Activated CD8-positive, alpha-beta T cell treated with anti-CD3 and anti-CD28 coated beads, Interleukin-2, amount 10 ng/mL, durations not matched to agents 7 days and 5 days (primary cell): ENCODE results near the gene MRC1. TPM values are rescaled to one million over a fixed set of nuclear protein-coding genes. Genes with fewer than 3 reads are reported as not detected.

Experiments
- ATAC-seq: fragments of 150-1000 bp; cut with Tn5 transposase; one replicate; pipeline ENCODE4 v1.10.0; 2021; ENCODE audit warnings: moderate library complexity
- CTCF ChIA-PET: fragments of 350-600 bp; sonication (Branson Sonifier 250); formaldehyde crosslinking; loops from one replicate; lab custom pipeline; 2021; ENCODE audit warnings: antibody characterized with exemption; lab: Charles Lee
- POLR2A ChIA-PET: fragments of 350-600 bp; sonication (Branson Sonifier 250); formaldehyde crosslinking; loops from one replicate; lab custom pipeline; 2021; ENCODE audit warnings: antibody characterized with exemption; lab: Charles Lee
- DNase-seq: peaks from one replicate; pipeline ENCODE4 v3.0.0-alpha.2; 2020
- H3K27ac Mint-ChIP-seq: one replicate; pipeline ENCODE4 v1.8.0; 2021; ENCODE audit warnings: mild to moderate bottlenecking, mixed read lengths
- H3K27me3 Mint-ChIP-seq: one replicate; pipeline ENCODE4 v1.8.0; 2021; ENCODE audit warnings: low read depth, mixed read lengths
- H3K36me3 Mint-ChIP-seq: one replicate; pipeline ENCODE4 v1.8.0; 2021; ENCODE audit warnings: low read depth, mixed read lengths
- H3K4me1 Mint-ChIP-seq: one replicate; pipeline ENCODE4 v1.8.0; 2021; ENCODE audit warnings: low read depth, mixed read lengths
- H3K4me3 Mint-ChIP-seq: one replicate; pipeline ENCODE4 v1.8.0; 2021; ENCODE audit warnings: mild to moderate bottlenecking, mixed read lengths
- H3K9me3 Mint-ChIP-seq: one replicate; pipeline ENCODE4 v1.8.0; 2022; ENCODE audit warnings: mixed read lengths; ENCODE audit not compliant: insufficient read depth
- total RNA-seq, 2 experiments: library from RNA; stranded (reverse); gene quantifications; one replicate each; pipeline ENCODE4 v1.2.3, GENCODE V29; 2021

The MRC1 gene
- total RNA-seq, 2 experiments from 2014 or later = not detected

GRCh38 chr10:17784688-17785087, 24.5 kb upstream of the MRC1 start:
- Mint-ChIP-seq H3K27me3 (no peaks in the 10 kb centered on the region), H3K4me3 (no peak overlapping the region), H3K27ac (no peak overlapping the region), H3K9me3 (no peaks in the 10 kb centered on the region), H3K4me1 (no peaks in the 10 kb centered on the region), H3K36me3 (no peaks in the 10 kb centered on the region)
- ChIA-PET POLR2A (interaction anchor here (0.7 kb wide), 1 partner anchor 29 kb away, joined by 3 read pairs; no protein-coding TSS in a partner anchor), CTCF (no interaction called here)
- DNase-seq = no peak
- ATAC-seq = no peak

GRCh38 chr10:17785276-17785930, 23.7 kb upstream of the MRC1 start:
- DNase-seq (no peak), ATAC-seq (no peak)
- H3K27ac Mint-ChIP-seq = no peak overlapping the region
- no peak overlapping the region for H3K4me3 Mint-ChIP-seq
- no peaks in the 10 kb centered on the region for H3K27me3 Mint-ChIP-seq
- no peaks in the 10 kb centered on the region for H3K9me3 Mint-ChIP-seq
- CTCF ChIA-PET = no interaction called here
- POLR2A ChIA-PET = no interaction called here
- no peaks in the 10 kb centered on the region for H3K36me3 Mint-ChIP-seq
- no peaks in the 10 kb centered on the region for H3K4me1 Mint-ChIP-seq

GRCh38 chr10:17787087-17787961, 21.8 kb upstream of the MRC1 start:
- ChIA-PET POLR2A (no interaction called here), CTCF (interaction anchor here (0.8 kb wide), 1 partner anchor 171 kb away, joined by 3 read pairs; no protein-coding TSS in a partner anchor)
- H3K9me3 Mint-ChIP-seq = no peaks in the 10 kb centered on the region
- no peak for ATAC-seq
- H3K36me3 Mint-ChIP-seq = no peaks in the 10 kb centered on the region
- DNase-seq = no peak
- H3K4me3 Mint-ChIP-seq = no peak overlapping the region
- no peaks in the 10 kb centered on the region for H3K27me3 Mint-ChIP-seq
- no peaks in the 10 kb centered on the region for H3K4me1 Mint-ChIP-seq
- no peak overlapping the region for H3K27ac Mint-ChIP-seq

- Mint-ChIP-seq H3K27ac (no peak overlapping the region), H3K4me3 (no peak overlapping the region), H3K9me3 (no peaks in the 10 kb centered on the region), H3K27me3 (no peaks in the 10 kb centered on the region), H3K36me3 (no peaks in the 10 kb centered on the region), H3K4me1 (peaks cover 4% of the 10 kb centered on the region)
- ChIA-PET POLR2A (no interaction called here), CTCF (interaction anchor here (0.6 kb wide), 1 partner anchor 829 kb away, joined by 3 read pairs; no protein-coding TSS in a partner anchor)
- no peak for DNase-seq
- no peak for ATAC-seq
These were observed 20.5 kb upstream of the MRC1 start for GRCh38 chr10:17788646-17789045.

GRCh38 chr10:17789396-17789795, 19.8 kb upstream of the MRC1 start:
- no peak for ATAC-seq
- no peak for DNase-seq
- no peaks in the 10 kb centered on the region for H3K9me3 Mint-ChIP-seq
- no peaks in the 10 kb centered on the region for H3K36me3 Mint-ChIP-seq
- no peak overlapping the region for H3K27ac Mint-ChIP-seq
- H3K4me3 Mint-ChIP-seq = no peak overlapping the region
- CTCF ChIA-PET = interaction anchor here (1.3 kb wide), 1 partner anchor 12 kb away, joined by 4 read pairs; no protein-coding TSS in a partner anchor
- H3K4me1 Mint-ChIP-seq = peaks cover 4% of the 10 kb centered on the region
- no peaks in the 10 kb centered on the region for H3K27me3 Mint-ChIP-seq
- POLR2A ChIA-PET = no interaction called here

- POLR2A ChIA-PET = no interaction called here
- Mint-ChIP-seq H3K4me3 (no peak overlapping the region), H3K4me1 (peaks cover 4% of the 10 kb centered on the region), H3K36me3 (no peaks in the 10 kb centered on the region), H3K9me3 (no peaks in the 10 kb centered on the region), H3K27me3 (no peaks in the 10 kb centered on the region), H3K27ac (no peak overlapping the region)
- CTCF ChIA-PET = interaction anchor here (1.3 kb wide), 1 partner anchor 11 kb away, joined by 4 read pairs; no protein-coding TSS in a partner anchor
- ATAC-seq = no peak
- no peak for DNase-seq
These were observed 18.5 kb upstream of the MRC1 start for GRCh38 chr10:17790651-17791050.

GRCh38 chr10:17792991-17793390, 16.2 kb upstream of the MRC1 start:
- Mint-ChIP-seq H3K36me3 (no peaks in the 10 kb centered on the region), H3K27me3 (no peaks in the 10 kb centered on the region), H3K4me3 (no peak overlapping the region), H3K9me3 (no peaks in the 10 kb centered on the region), H3K4me1 (peaks cover 4% of the 10 kb centered on the region), H3K27ac (no peak overlapping the region)
- CTCF ChIA-PET = interaction anchor here (1.4 kb wide), 1 partner anchor 9 kb away, joined by 3 read pairs; no protein-coding TSS in a partner anchor
- ATAC-seq (no peak), DNase-seq (no peak)
- POLR2A ChIA-PET = no interaction called here

- no peak overlapping the region for H3K4me3 Mint-ChIP-seq
These were observed 15.1 kb upstream of the MRC1 start for GRCh38 chr10:17793823-17794644.

GRCh38 chr10:17795083-17795482, 14.1 kb upstream of the MRC1 start:
- Mint-ChIP-seq H3K9me3 (no peaks in the 10 kb centered on the region), H3K4me1 (peaks cover 4% of the 10 kb centered on the region), H3K36me3 (no peaks in the 10 kb centered on the region), H3K27me3 (no peaks in the 10 kb centered on the region), H3K27ac (no peak overlapping the region), H3K4me3 (no peak overlapping the region)
- DNase-seq (no peak), ATAC-seq (no peak)
- ChIA-PET CTCF (interaction anchor here (1.1 to 1.6 kb wide), 2 partner anchors 10 to 51 kb away, joined by 3 read pairs; no protein-coding TSS in a partner anchor), POLR2A (no interaction called here)

More at GRCh38 chr10:17793823-17794644, 15.1 kb upstream of the MRC1 start:
- Mint-ChIP-seq H3K4me1 (peaks cover 4% of the 10 kb centered on the region), H3K36me3 (no peaks in the 10 kb centered on the region), H3K9me3 (no peaks in the 10 kb centered on the region), H3K27ac (no peak overlapping the region), H3K27me3 (no peaks in the 10 kb centered on the region)
- POLR2A ChIA-PET = no interaction called here
- CTCF ChIA-PET = interaction anchor here (1.6 kb wide), 1 partner anchor 50 kb away, joined by 3 read pairs; no protein-coding TSS in a partner anchor
- DNase-seq (no peak), ATAC-seq (no peak)

- CTCF ChIA-PET = interaction anchor here (1.1 to 1.6 kb wide), 2 partner anchors 9 to 52 kb away, joined by 3 read pairs; no protein-coding TSS in a partner anchor
- POLR2A ChIA-PET = no interaction called here
- no peak for ATAC-seq
- Mint-ChIP-seq H3K27me3 (no peaks in the 10 kb centered on the region), H3K4me1 (peaks cover 4% of the 10 kb centered on the region), H3K36me3 (no peaks in the 10 kb centered on the region), H3K4me3 (no peak overlapping the region), H3K27ac (no peak overlapping the region), H3K9me3 (no peaks in the 10 kb centered on the region)
- no peak for DNase-seq
These were observed 13.1 kb upstream of the MRC1 start for GRCh38 chr10:17795813-17796594.
